Measurements from ENCODE around the gene COL23A1.

Gene COL23A1

DNA sequence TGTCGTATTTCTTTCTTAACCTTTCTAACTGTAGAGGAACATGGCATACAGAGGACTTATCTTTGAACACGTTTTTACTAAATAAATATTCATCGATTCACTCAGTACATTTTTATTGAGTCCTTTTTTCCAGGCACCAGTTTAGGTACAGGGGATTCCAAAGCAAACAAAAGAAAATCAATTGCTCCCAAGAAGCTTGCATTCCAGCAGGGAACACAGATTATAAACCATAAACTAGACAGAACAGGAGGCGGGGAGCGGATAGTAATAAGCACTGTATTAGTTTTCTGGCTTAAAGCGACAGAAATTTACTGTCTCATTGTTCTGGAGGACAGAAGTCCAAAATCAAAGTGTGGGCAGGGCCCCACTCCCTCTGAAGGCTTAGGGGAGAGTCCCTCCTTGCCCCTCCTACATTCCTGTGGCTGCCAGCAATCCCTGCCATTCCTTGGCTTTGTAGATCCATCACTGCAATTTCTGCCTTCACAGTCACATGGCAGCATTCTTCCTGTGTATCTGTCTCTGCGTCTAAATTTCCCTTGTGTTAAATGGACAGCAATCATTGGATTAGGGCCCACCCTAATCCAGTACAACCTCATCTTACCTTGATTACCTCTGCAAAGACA is 115.5 kb downstream of the COL23A1 start:
- DNase-seq (ENCODE audit: low read depth), result no peak

GRCh38 chr5:178473854-178474253 is 116.3 kb downstream of the COL23A1 start:
- no peak for DNase-seq (ENCODE audit: low read depth)

DNA sequence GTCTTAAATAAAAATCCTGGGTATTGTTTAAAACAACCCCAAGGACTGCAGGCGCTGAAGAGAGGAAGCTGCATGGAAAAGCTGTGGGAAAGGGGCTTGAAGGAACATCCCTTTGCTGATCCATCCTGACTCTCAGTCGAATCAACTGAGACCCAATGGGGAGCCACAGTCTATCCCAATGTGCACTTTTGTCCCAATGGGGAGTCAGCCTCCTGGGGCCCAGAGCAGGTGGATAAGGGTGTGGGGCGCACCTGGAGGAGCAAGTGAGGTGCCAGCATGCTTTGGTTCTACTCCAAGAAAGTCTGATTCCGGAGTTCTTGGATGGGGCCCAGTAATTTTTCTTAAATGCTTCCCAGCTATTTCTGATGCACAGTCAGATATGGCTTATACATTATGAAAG is 118.1 kb downstream of the COL23A1 start:
- no peak for DNase-seq (ENCODE audit: low read depth)

GRCh38 chr5:178471711-178472110 is 118.5 kb downstream of the COL23A1 start:
- DNase-seq (ENCODE audit: low read depth), result no peak

GRCh38 chr5:178470760-178471025 is 119.5 kb downstream of the COL23A1 start:
- DNase-seq (ENCODE audit: low read depth), result no peak

GRCh38 chr5:178469975-178470759 is 120.0 kb downstream of the COL23A1 start:
- DNase-seq (ENCODE audit: low read depth), result no peak

GRCh38 chr5:178469011-178469974 is 120.9 kb downstream of the COL23A1 start:
- no peak for DNase-seq (ENCODE audit: low read depth)

DNA sequence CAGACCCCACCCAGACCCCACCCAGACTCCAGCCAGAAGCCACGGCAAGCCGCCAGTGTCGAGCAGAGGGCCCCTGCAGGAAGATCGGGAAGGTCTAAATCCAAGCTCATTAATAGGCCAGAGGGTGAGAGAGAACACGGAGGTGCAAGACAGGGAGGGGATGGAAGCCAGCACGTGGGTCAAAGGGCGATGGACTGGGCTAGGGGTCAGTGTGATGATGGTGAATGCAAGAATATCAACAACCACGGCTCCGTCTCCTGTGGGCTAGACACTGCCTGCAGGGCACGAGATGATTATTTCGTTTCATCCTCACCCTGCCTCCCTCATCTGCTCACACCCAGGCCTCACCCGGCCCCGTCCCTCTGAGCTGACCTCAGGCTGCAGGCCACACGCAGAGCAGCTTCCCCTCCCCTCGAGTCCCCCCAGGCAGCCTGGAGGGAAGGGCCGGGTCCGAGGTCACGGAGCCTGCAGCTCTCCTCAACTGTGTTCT is 122.0 kb downstream of the COL23A1 start:
- no peak for DNase-seq (ENCODE audit: low read depth)

DNA sequence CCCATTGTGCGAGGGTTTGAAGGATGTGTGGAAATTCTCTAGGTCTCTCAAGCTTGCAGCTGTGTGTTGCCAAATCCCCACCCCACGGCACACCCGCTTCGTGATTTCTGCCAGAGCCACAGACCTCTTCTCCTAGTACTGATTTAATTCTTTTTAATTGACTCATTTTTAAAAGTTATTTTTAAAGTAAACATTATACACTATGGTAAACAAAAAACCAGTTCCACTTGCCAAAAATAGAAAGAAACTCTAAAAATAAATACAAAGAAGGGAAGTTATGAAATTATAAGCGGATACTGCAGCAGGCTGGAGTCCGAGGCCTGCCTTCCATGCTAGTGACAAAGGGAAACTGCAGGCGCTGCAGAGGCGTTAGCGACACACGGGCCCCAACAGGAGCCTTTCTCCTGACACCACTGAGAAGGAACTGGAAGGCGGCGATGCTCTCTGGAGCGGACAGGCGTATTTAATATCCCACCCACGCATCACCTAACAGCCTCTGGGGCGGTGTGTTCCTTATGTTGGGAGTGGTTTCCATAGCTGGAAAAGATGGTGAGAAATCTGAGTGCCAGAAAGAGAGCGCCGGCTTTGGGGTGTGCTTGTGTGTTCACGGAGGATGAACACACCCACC is 122.5 kb downstream of the COL23A1 start:
- DNase-seq (ENCODE audit: low read depth), result no peak

- DNase-seq (ENCODE audit: low read depth), result no peak
Measured at GRCh38 chr5:178467205-178467567, 123.0 kb downstream of the COL23A1 start.

DNA sequence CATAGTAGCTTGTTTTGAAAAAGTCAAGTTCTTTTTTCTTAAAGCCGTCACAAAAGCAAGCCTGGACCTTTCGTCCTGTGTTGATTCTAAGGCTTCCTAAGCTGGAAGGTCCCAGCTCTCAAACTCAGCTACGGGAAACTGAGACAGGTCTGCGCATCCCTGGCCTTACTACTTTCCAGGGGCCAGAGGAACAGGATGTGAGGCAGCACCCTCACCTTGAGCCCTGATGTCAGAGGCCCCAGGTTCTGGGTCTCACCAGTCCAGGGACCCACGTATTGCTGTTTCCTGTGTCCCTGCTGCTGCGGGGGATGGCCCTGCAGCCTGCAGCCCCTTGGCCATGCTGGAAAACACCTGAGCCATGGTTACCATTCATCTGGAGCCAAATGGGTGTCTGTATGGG is 123.9 kb downstream of the COL23A1 start:
- DNase-seq (ENCODE audit: low read depth), result no peak

DNA sequence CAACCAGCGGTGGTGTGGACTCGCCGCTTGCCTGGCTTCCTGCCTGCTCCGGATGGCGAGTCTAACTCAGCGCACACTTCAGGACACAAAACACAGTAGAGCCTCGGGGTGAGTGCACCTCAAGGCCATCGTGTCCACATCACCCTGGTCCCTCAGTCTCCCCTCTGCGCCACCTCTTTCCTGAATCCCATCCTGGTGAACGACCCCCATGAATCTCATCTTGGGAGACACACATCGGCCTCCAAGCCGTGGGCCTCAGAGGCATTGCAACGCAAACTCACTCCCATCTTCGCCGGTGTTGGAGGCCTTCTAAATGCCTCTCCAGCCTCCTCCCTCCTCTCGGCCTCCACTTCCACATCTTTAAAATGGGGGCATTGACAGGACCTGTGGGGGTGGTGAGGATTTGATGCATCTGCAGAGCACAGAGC is 124.3 kb downstream of the COL23A1 start:
- no peak for DNase-seq (ENCODE audit: low read depth)

DNA sequence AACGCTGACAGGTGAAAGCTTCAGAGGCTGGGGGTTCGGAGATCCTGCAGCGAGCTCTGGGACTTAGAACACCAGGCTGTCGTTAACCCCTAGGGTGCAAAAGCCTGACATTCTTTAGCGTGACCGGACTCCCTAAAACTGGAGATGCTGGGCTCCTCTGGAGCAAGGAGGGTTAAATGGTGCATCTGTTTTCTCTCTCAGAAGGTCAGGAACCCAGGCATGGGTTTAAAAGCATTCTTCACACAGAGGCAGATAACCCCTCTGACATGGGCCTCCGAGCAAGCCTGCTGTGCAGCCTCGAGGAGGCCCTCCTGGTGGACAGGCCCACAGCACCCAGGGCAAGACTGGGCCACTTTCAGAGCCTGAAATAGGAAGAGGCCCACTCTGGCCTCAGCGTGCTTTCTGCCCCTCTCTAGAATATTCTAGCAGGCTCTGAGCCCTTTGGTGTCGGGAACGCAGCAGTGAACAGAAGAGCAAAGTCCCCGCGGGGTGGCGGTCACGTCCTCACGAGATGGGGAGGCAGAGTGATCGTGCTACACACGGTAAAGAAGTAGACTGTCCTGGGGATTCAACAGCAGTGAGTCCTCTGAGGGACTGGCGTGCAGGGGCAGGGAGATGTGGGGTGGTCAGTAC is 124.8 kb downstream of the COL23A1 start:
- DNase-seq (ENCODE audit: low read depth), result no peak

- DNase-seq (ENCODE audit: low read depth), result no peak
Measured at GRCh38 chr5:178464431-178465048, 125.7 kb downstream of the COL23A1 start.

DNA sequence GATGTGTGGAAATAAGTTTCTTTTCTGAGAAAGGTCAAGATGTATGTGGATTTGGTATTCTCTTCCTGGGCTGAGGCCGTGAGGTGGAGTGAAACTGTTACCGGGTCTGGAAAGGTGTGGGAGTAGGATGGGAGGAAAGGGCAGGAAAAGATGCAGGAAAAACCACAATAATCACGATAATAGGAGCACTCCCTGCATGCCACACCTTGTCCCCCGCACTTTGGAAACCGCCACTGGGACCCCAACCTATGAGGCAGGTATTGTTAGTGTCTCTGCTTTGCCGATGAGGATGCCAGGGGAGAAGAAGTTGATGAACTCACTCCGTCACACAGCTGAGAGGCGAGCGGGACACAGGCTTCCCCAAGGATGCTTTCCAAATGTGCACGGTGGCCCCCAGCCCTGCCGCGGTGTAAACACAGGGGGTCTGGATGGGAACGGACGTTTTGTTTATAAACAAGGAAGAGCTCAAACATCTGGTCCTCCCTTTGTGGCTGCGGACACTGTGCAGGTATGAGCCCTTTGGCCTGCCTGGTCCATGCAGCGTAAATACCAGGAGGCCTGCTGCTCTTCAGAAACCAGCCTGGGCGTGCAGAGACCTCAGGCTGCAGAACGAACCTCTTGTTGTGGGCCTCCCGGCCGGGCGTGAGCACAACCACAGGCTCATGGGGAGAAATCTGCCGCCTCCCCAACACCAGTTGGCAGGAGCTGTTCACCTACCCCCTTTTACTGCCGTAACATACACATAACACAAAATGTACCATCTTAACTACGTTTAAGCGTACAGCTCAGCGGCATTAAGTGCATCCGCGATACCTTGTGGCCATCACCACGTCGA is 126.7 kb downstream of the COL23A1 start:
- no peak for DNase-seq (ENCODE audit: low read depth)

- DNase-seq (ENCODE audit: low read depth), result no peak
Measured at GRCh38 chr5:178462816-178463215, 127.4 kb downstream of the COL23A1 start.

- no peak for DNase-seq (ENCODE audit: low read depth)
Measured at GRCh38 chr5:178462076-178462475, 128.1 kb downstream of the COL23A1 start.

DNA sequence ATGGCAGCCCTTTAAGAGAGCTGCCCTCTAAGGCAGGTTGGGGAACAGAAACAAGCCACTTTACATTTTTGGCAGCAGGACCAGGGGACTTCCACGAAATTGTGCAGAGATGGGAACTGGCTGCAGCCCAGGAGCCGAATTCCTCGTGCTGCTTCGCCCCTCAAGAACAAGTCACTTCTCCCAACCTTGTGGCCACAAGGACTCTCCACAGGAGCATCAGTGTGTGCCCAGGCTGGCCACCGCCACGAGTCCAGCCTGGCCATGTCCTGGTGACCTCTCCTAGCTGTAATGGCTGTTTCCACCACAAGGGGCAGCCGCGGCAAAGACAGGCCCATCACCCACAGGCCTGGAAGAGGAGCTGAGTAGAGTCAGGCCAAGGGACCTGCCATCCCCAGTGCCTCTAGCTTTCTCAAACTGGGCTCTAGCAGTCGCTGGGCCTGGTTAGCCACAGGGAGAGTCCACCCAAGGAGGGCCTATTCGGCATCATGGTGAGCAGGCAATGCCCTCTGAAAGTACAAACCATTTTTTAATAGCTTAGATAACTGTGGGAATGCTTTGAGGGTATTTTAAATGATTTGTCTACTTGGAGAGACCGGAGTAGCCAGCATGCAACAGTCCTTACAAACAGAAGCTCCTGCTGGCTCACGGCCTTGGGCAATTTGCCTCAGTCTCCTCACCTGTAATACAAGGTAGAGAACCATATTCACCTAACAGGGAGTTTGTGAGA is 129.0 kb downstream of the COL23A1 start:
- DNase-seq (ENCODE audit: low read depth), result no peak

- DNase-seq (ENCODE audit: low read depth), result no peak
Measured at GRCh38 chr5:178460598-178460997, 129.6 kb downstream of the COL23A1 start.

DNA sequence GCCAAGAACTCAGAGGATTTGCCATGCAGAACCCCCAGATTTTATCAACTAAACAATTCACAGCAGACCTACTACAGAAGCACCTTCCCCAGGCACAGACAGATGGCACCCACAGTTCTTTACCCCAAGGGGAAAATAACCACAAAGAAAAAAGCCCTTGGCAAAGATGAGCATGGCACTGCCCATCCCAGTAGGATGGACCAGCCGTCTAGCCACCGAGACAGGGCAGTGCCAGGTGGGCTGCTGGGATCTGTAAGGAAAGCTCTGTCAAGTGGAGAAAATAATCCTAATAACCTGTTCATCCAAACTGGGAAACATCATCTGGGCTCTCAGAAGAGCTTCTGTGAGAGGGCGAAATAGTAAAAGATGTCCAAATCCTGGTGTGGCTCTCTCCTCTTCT is 130.0 kb downstream of the COL23A1 start:
- no peak for DNase-seq (ENCODE audit: low read depth)
